Measurements from ENCODE around the gene MBOAT2. TPM values are rescaled to one million over a fixed set of nuclear protein-coding genes. Genes with fewer than 3 reads are reported as not detected.
A peak's percentile ranks its signal among the peaks of the same experiment; 100 is the strongest.
"Not testable (repeated sequence)": the region's sequence is repeated elsewhere in the genome, so short reads cannot be mapped to it uniquely, and the experiment has no call there.

MBOAT2 gene
- total and polyA plus RNA-seq, 2 experiments from 2014 or later = 87.4 to 103 TPM

- TF ChIP-seq EZH2phosphoT487 (IDR thresholded peaks at IDR 0.05; ENCODE audit: insufficient read depth, low read depth) (no peak), EZH2 (IDR thresholded peaks at IDR 0.05; ENCODE audit: insufficient read depth, poor library complexity, severe bottlenecking) (no peak)
- Histone ChIP-seq H3K36me3 (ENCODE audit: low read depth) (peaks cover 7% of the 10 kb centered on the region; the same call in 1 of the 2 replicates), H2AFZ (no peak overlapping the region), H3K27me3 (replicated peaks; ENCODE audit: insufficient read depth) (no peaks in the 10 kb centered on the region), H3K27ac (no peak overlapping the region), H3K4me1 (ENCODE audit: insufficient read depth) (peaks cover 11% of the 10 kb centered on the region; the same call in 1 of the 2 replicates), H3F3A (ENCODE audit: insufficient read depth) (no peaks in the 10 kb centered on the region), H3K9me3 (ENCODE audit: low read depth) (no peaks in the 10 kb centered on the region), H4K20me1 (ENCODE audit: insufficient read depth) (no peaks in the 10 kb centered on the region), H3K79me2 (ENCODE audit: insufficient read depth) (peaks cover 25% of the 10 kb centered on the region; the same call in 1 of the 2 replicates), H3K9ac (no peak overlapping the region), H3K9me2 (ENCODE audit: insufficient read depth) (no peaks in the 10 kb centered on the region), H3K4me3 (no peak overlapping the region), H3K4me2 (ENCODE audit: unreplicated experiment) (no peak overlapping the region)
- 96 to 100% methylated on average over 1 of the region's 1 CpG for WGBS, 2 experiments (ENCODE audit: low coverage in 1 of 2, low lambda C conversion rate in 2 of 2, missing lambda C conversion rate in 2 of 2)
- DNase-seq = no peak
- in situ Hi-C loops (cut with MboI) = no loop called here
Measured at GRCh38 chr2:8923183-8923582, 80.3 kb downstream of the MBOAT2 start.

- no peaks in the 10 kb centered on the region for H3K9me2 ChIP-seq (ENCODE audit: insufficient read depth)
- 68 to 71% methylated on average over 3 of the region's 3 CpGs for WGBS, 2 experiments (ENCODE audit: low coverage in 1 of 2, low lambda C conversion rate in 2 of 2, missing lambda C conversion rate in 2 of 2)
- no peaks in the 10 kb centered on the region for H3K9me3 ChIP-seq (ENCODE audit: low read depth)
- no peaks in the 10 kb centered on the region for H3F3A ChIP-seq (ENCODE audit: insufficient read depth)
- no peak overlapping the region for H3K9ac ChIP-seq
- no peak overlapping the region for H2AFZ ChIP-seq
- no peak overlapping the region for H3K27ac ChIP-seq
- no peak overlapping the region for H3K4me3 ChIP-seq
- H3K4me1 ChIP-seq (ENCODE audit: insufficient read depth) = peaks cover 11% of the 10 kb centered on the region; the same call in 1 of the 2 replicates
- H4K20me1 ChIP-seq (ENCODE audit: insufficient read depth) = no peaks in the 10 kb centered on the region
- peaks cover 25% of the 10 kb centered on the region; the same call in 1 of the 2 replicates for H3K79me2 ChIP-seq (ENCODE audit: insufficient read depth)
- no peak overlapping the region for H3K4me2 ChIP-seq (ENCODE audit: unreplicated experiment)
- TF ChIP-seq EZH2 (IDR thresholded peaks at IDR 0.05; ENCODE audit: insufficient read depth, poor library complexity, severe bottlenecking) = no peak
- TF ChIP-seq EZH2phosphoT487 (IDR thresholded peaks at IDR 0.05; ENCODE audit: insufficient read depth, low read depth) = no peak
- peaks cover 7% of the 10 kb centered on the region; the same call in 1 of the 2 replicates for H3K36me3 ChIP-seq (ENCODE audit: low read depth)
- peak; percentile 32 for DNase-seq
- H3K27me3 ChIP-seq (replicated peaks; ENCODE audit: insufficient read depth) = no peaks in the 10 kb centered on the region
- in situ Hi-C loops (cut with MboI) = no loop called here
Measured at GRCh38 chr2:8922431-8922830, 81.1 kb downstream of the MBOAT2 start.

GRCh38 chr2:8918412-8918811 is 85.1 kb downstream of the MBOAT2 start:
- Histone ChIP-seq H3K79me2 (ENCODE audit: insufficient read depth) (peaks cover 10% of the 10 kb centered on the region; the same call in 1 of the 2 replicates), H3K36me3 (ENCODE audit: low read depth) (peaks cover 5% of the 10 kb centered on the region; the same call in 1 of the 2 replicates), H2AFZ (no peak overlapping the region), H3K27ac (no peak overlapping the region), H4K20me1 (ENCODE audit: insufficient read depth) (no peaks in the 10 kb centered on the region), H3F3A (ENCODE audit: insufficient read depth) (no peaks in the 10 kb centered on the region), H3K9me3 (ENCODE audit: low read depth) (no peaks in the 10 kb centered on the region), H3K9ac (no peak overlapping the region), H3K27me3 (replicated peaks; ENCODE audit: insufficient read depth) (no peaks in the 10 kb centered on the region), H3K4me3 (no peak overlapping the region), H3K4me2 (ENCODE audit: unreplicated experiment) (no peak overlapping the region), H3K4me1 (ENCODE audit: insufficient read depth) (peaks cover 11% of the 10 kb centered on the region; the same call in 1 of the 2 replicates), H3K9me2 (ENCODE audit: insufficient read depth) (no peaks in the 10 kb centered on the region)
- in situ Hi-C loops (cut with MboI) = no loop called here
- no peak for DNase-seq
- WGBS, 2 experiments (ENCODE audit: low coverage in 1 of 2, low lambda C conversion rate in 2 of 2, missing lambda C conversion rate in 2 of 2) = 97 to 100% methylated on average over 1 of the region's 1 CpG
- TF ChIP-seq EZH2 (IDR thresholded peaks at IDR 0.05; ENCODE audit: insufficient read depth, poor library complexity, severe bottlenecking) (no peak), EZH2phosphoT487 (IDR thresholded peaks at IDR 0.05; ENCODE audit: insufficient read depth, low read depth) (no peak)

- no peak for DNase-seq
- Histone ChIP-seq H3K9ac (no peak overlapping the region), H3K4me1 (ENCODE audit: insufficient read depth) (no peaks in the 10 kb centered on the region), H3K9me2 (ENCODE audit: insufficient read depth) (no peaks in the 10 kb centered on the region), H4K20me1 (ENCODE audit: insufficient read depth) (no peaks in the 10 kb centered on the region), H3K4me2 (ENCODE audit: unreplicated experiment) (no peak overlapping the region), H3F3A (ENCODE audit: insufficient read depth) (no peaks in the 10 kb centered on the region), H3K27me3 (replicated peaks; ENCODE audit: insufficient read depth) (no peaks in the 10 kb centered on the region), H3K79me2 (ENCODE audit: insufficient read depth) (peaks cover 29% of the 10 kb centered on the region), H3K4me3 (no peak overlapping the region), H3K36me3 (ENCODE audit: low read depth) (peaks cover 5% of the 10 kb centered on the region; the same call in 1 of the 2 replicates), H2AFZ (no peak overlapping the region), H3K9me3 (ENCODE audit: low read depth) (no peaks in the 10 kb centered on the region), H3K27ac (no peak overlapping the region)
- TF ChIP-seq EZH2 (IDR thresholded peaks at IDR 0.05; ENCODE audit: insufficient read depth, poor library complexity, severe bottlenecking) (no peak), EZH2phosphoT487 (IDR thresholded peaks at IDR 0.05; ENCODE audit: insufficient read depth, low read depth) (no peak)
- 86 to 88% methylated on average over 4 of the region's 4 CpGs for WGBS, 2 experiments (ENCODE audit: low coverage in 1 of 2, low lambda C conversion rate in 2 of 2, missing lambda C conversion rate in 2 of 2)
- in situ Hi-C loops (cut with MboI) = no loop called here
Measured at GRCh38 chr2:8915941-8916340, 87.5 kb downstream of the MBOAT2 start.

GRCh38 chr2:8913767-8914166 is 89.7 kb downstream of the MBOAT2 start:
- peaks cover 41% of the 10 kb centered on the region for H3K79me2 ChIP-seq (ENCODE audit: insufficient read depth)
- H3K9me3 ChIP-seq (ENCODE audit: low read depth); H3K4me3 ChIP-seq; H3F3A ChIP-seq (ENCODE audit: insufficient read depth); H3K27ac ChIP-seq; H4K20me1 ChIP-seq (ENCODE audit: insufficient read depth); H3K9me2 ChIP-seq (ENCODE audit: insufficient read depth); H3K9ac ChIP-seq; in situ Hi-C loops (cut with MboI); H2AFZ ChIP-seq; H3K4me1 ChIP-seq (ENCODE audit: insufficient read depth); H3K27me3 ChIP-seq (replicated peaks; ENCODE audit: insufficient read depth); H3K4me2 ChIP-seq (ENCODE audit: unreplicated experiment); DNase-seq: not testable (repeated sequence)
- WGBS, 2 experiments (ENCODE audit: low coverage in 1 of 2, low lambda C conversion rate in 2 of 2, missing lambda C conversion rate in 2 of 2) = 95 to 96% methylated on average over 5 of the region's 5 CpGs
- peaks cover 11% of the 10 kb centered on the region; the same call in 1 of the 2 replicates for H3K36me3 ChIP-seq (ENCODE audit: low read depth)
